ENCODE measurements around the gene NOL3. TPM values are rescaled to one million over a fixed set of nuclear protein-coding genes. Genes with fewer than 3 reads are reported as not detected.

The NOL3 gene
- total and polyA plus RNA-seq, 2 of the 13 experiments (the other 11 are each of a cell fraction or from before 2014, with no cell fraction given) = 5.7 to 20.5 TPM

GRCh38 chr16:67184995-67185650 is 14.8 kb downstream of the NOL3 start (continued):
- TF ChIP-seq REST (IDR thresholded peaks at IDR 0.05; ENCODE audit: borderline replicate concordance in 1 of 2, low read depth in 1 of 2, low read length in 2 of 2) (peak in 1 of 2 experiments; percentile 99; a peak in 2 of 4 replicates), SATB2 (CRISPR knock-in tag; IDR thresholded peaks at IDR 0.05) (peak; percentile 68; the same call in 1 of the 2 replicates), FOSL2 (CRISPR knock-in tag; IDR thresholded peaks at IDR 0.05) (peak; percentile 77), ZNF704 (CRISPR knock-in tag; IDR thresholded peaks at IDR 0.05; ENCODE audit: borderline replicate concordance) (no peak), MEF2D (CRISPR knock-in tag; IDR thresholded peaks at IDR 0.05) (peak; percentile 87), ZNF280D (CRISPR knock-in tag; IDR thresholded peaks at IDR 0.05) (peak; percentile 97), MIER2 (CRISPR knock-in tag; IDR thresholded peaks at IDR 0.05) (peak; percentile 100), KMT2B (CRISPR knock-in tag; IDR thresholded peaks at IDR 0.05) (peak; percentile 88), ATF7 (IDR thresholded peaks at IDR 0.05) (no peak), ATF7 (CRISPR knock-in tag; IDR thresholded peaks at IDR 0.05) (no peak; the same call in 1 of the 2 replicates), ZNF431 (CRISPR knock-in tag; IDR thresholded peaks at IDR 0.05; ENCODE audit: borderline replicate concordance, low read depth) (peak; percentile 20; the same call in 1 of the 2 replicates), KMT2A (CRISPR knock-in tag; IDR thresholded peaks at IDR 0.05) (no peak; the same call in 1 of the 2 replicates), SNAPC5 (CRISPR knock-in tag; IDR thresholded peaks at IDR 0.05; ENCODE audit: borderline replicate concordance) (no peak), ZFP91 (CRISPR knock-in tag; IDR thresholded peaks at IDR 0.05; ENCODE audit: borderline replicate concordance) (peak; percentile 87), YY1 (IDR thresholded peaks at IDR 0.05; ENCODE audit: insufficient read depth, insufficient replicate concordance, low read depth, low read length) (peak; percentile 62), KDM5A (IDR thresholded peaks at IDR 0.05; ENCODE audit: borderline replicate concordance, low read length) (no peak), ZNF331 (CRISPR knock-in tag; IDR thresholded peaks at IDR 0.05) (peak; percentile 96), PBX2 (CRISPR knock-in tag; IDR thresholded peaks at IDR 0.05) (no peak)
